ENCODE data around the gene REEP1.

- no peak for TF ChIP-seq CTCF (IDR thresholded peaks at IDR 0.05)
- TF ChIP-seq EZH2 (IDR thresholded peaks at IDR 0.05; ENCODE audit: borderline replicate concordance, insufficient read depth, low read depth, low read length, poor library complexity, severe bottlenecking), result no peak
Measured at GRCh38 chr2:86305195-86305914, 32.1 kb downstream of the REEP1 start.

Data from B cell (primary cell).